A549 (cell line): ENCODE measurements around the gene LRRC71. TPM values are rescaled to one million over a fixed set of nuclear protein-coding genes. Genes with fewer than 3 reads are reported as not detected.

Experiments
- ATAC-seq, 2 experiments: fragments of 200-7000 bp in 1 of 2; fragments of >200 bp in 1 of 2; cut with Nextera tagmentation in 1 of 2; cut with Tn5 transposase in 1 of 2; 3 replicates each; pipeline versions ENCODE4 v1.8.0 to v1.9.1; 2018 to 2020; ENCODE audit warnings: mild to moderate bottlenecking in 1 of 2, moderate library complexity in 1 of 2
- CTCF ChIA-PET: fragments of 300-600 bp; sonication (Branson Sonifier 250); formaldehyde crosslinking; extraction: SDS; loops from one replicate; lab custom pipeline; 2021; ENCODE audit warnings: antibody characterized with exemption, inconsistent platforms; lab: Yijun Ruan, JAX
- POLR2A ChIA-PET: fragments of 350-600 bp; formaldehyde crosslinking; extraction: SDS; loops from one replicate; lab custom pipeline; 2021; ENCODE audit warnings: antibody characterized with exemption, inconsistent platforms; lab: Yijun Ruan, JAX
- DNase-seq, 2 experiments: peaks; one replicate each; pipeline versions ENCODE4 v3.0.0 to v3.0.0-alpha.2; 2011 to 2016; ENCODE audit warnings: low read depth in 1 of 2, low spot score in 1 of 2
- FAIRE-seq: peaks from 2 replicates; lab custom pipeline; 2011; peaks lifted over from hg19 to GRCh38; lab: Jason Lieb, UNC
- H3K27ac ChIP-seq, 2 experiments: fragments of >200 bp; sonication (Bioruptor Twin); formaldehyde crosslinking; 3 replicates each; pipeline ENCODE4 v1.5.1; 2016 to 2017
- H3K4me1 ChIP-seq: fragments of >200 bp; sonication (Bioruptor Twin); formaldehyde crosslinking; 3 replicates; pipeline ENCODE4 v1.6.1; 2016
- H3K4me2 ChIP-seq: fragments of >200 bp; sonication (Bioruptor Twin); formaldehyde crosslinking; 3 replicates; pipeline ENCODE4 v1.6.1; 2016
- H3K4me3 ChIP-seq: fragments of >200 bp; sonication (Bioruptor Twin); formaldehyde crosslinking; 3 replicates; pipeline ENCODE4 v1.5.1; 2016
- H3K9me3 ChIP-seq: fragments of >200 bp; sonication (Bioruptor Twin); formaldehyde crosslinking; 3 replicates; pipeline ENCODE4 v1.6.1; 2016
- CBX2 ChIP-seq: fragments of 200-600 bp; sonication (generic); IDR thresholded peaks from 2 replicates; pipeline ENCODE4 v1.6.1; 2016; ENCODE audit warnings: low read depth, mild to moderate bottlenecking, borderline replicate concordance
- CBX8 ChIP-seq: fragments of 200-600 bp; sonication (generic); IDR thresholded peaks from 2 replicates; pipeline ENCODE4 v1.6.1; 2016
- CHD2 ChIP-seq: fragments of 150-350 bp; IDR thresholded peaks from 2 replicates; pipeline ENCODE4 v1.6.1; 2014; ENCODE audit warnings: low read length; ENCODE audit not compliant: partially characterized antibody
- EHF ChIP-seq: fragments of 250-450 bp; sonication (Bioruptor Pico); IDR thresholded peaks from 2 replicates; pipeline ENCODE4 v1.5.0; 2020; ENCODE audit warnings: mild to moderate bottlenecking
- EHMT2 ChIP-seq: fragments of 200-600 bp; sonication (generic); IDR thresholded peaks from 2 replicates; pipeline ENCODE4 v1.6.1; 2016; ENCODE audit warnings: antibody characterized with exemption, low read depth, mild to moderate bottlenecking, moderate library complexity
- FOSB ChIP-seq: fragments of 250-450 bp; sonication (Bioruptor Pico); IDR thresholded peaks from 2 replicates; pipeline ENCODE4 v1.5.0; 2020; ENCODE audit warnings: mild to moderate bottlenecking, moderate library complexity
- FOSL2 ChIP-seq, 2 experiments: fragments of 450-650 bp in 1 of 2; fragments of >200 bp in 1 of 2; sonication (Bioruptor Twin) in 1 of 2; formaldehyde crosslinking; IDR thresholded peaks; 2 replicates each; pipeline versions ENCODE4 v1.5.0 to v1.6.1; 2016 to 2020; ENCODE audit warnings: mild to moderate bottlenecking in 1 of 2, moderate library complexity in 1 of 2
- GATA3 ChIP-seq: IDR thresholded peaks from 2 replicates; pipeline ENCODE4 v1.6.1; 2012; ENCODE audit warnings: borderline replicate concordance
- HDAC2 ChIP-seq: fragments of 200-600 bp; sonication (generic); IDR thresholded peaks from 2 replicates; pipeline ENCODE4 v1.6.1; 2016
- HEYL ChIP-seq: fragments of 250-450 bp; sonication (Bioruptor Pico); IDR thresholded peaks from 2 replicates; pipeline ENCODE4 v1.8.0; 2021; ENCODE audit warnings: mild to moderate bottlenecking, moderate library complexity
- HOXB5 ChIP-seq: fragments of 250-450 bp; sonication (Bioruptor Pico); IDR thresholded peaks from 2 replicates; pipeline ENCODE4 v1.5.0; 2020; ENCODE audit warnings: mild to moderate bottlenecking, moderate library complexity
- JUN ChIP-seq, 2 experiments: fragments of >200 bp; sonication (Bioruptor Twin); formaldehyde crosslinking; IDR thresholded peaks; 2 replicates in 1 of 2; 3 replicates in 1 of 2; pipeline ENCODE4 v1.6.1; 2016 to 2017
- KDM1A ChIP-seq: fragments of 200-600 bp; sonication (generic); IDR thresholded peaks from 2 replicates; pipeline ENCODE4 v1.6.1; 2016; ENCODE audit warnings: low read depth, mild to moderate bottlenecking
- MAZ ChIP-seq: fragments of 150-350 bp; IDR thresholded peaks from 2 replicates; pipeline ENCODE4 v1.6.1; 2014; ENCODE audit warnings: antibody characterized with exemption, low read depth, low read length, borderline replicate concordance
- MYC ChIP-seq: IDR thresholded peaks from 2 replicates; pipeline ENCODE4 v1.6.1; 2012; ENCODE audit warnings: mild to moderate bottlenecking, inconsistent platforms, low read length, improper control_type of control experiment, borderline replicate concordance
- NFE2L2 ChIP-seq: fragments of 150-350 bp; conservative IDR thresholded peaks from 2 replicates; pipeline ENCODE4 v1.6.1; 2014; ENCODE audit warnings: low read length
- POLR2A ChIP-seq: IDR thresholded peaks from 2 replicates; pipeline ENCODE4 v1.6.1; 2012; ENCODE audit warnings: mild to moderate bottlenecking, low read length
- POLR2AphosphoS2 ChIP-seq: conservative IDR thresholded peaks from 2 replicates; pipeline ENCODE4 v1.6.1; 2012; ENCODE audit warnings: low read length, improper control_type of control experiment, inconsistent platforms
- RAD21 ChIP-seq, 2 experiments: fragments of >200 bp in 1 of 2; sonication (Bioruptor Twin) in 1 of 2; formaldehyde crosslinking in 1 of 2; IDR thresholded peaks in 1 of 2; conservative IDR thresholded peaks in 1 of 2; 2 replicates in 1 of 2; 3 replicates in 1 of 2; pipeline ENCODE4 v1.6.1; 2012 to 2018; ENCODE audit warnings: inconsistent platforms in 1 of 2
- RARB ChIP-seq: fragments of 250-450 bp; sonication (Bioruptor Pico); IDR thresholded peaks from 2 replicates; pipeline ENCODE4 v1.8.0; 2021; ENCODE audit warnings: mild to moderate bottlenecking, moderate library complexity
- RCOR1 ChIP-seq: fragments of 150-350 bp; IDR thresholded peaks from 2 replicates; pipeline ENCODE4 v1.6.1; 2014; ENCODE audit warnings: antibody characterized with exemption, low read length, low read depth
- RFX5 ChIP-seq: fragments of 450-650 bp; IDR thresholded peaks from 2 replicates; pipeline ENCODE4 v1.7.1; 2014; ENCODE audit warnings: antibody characterized with exemption, mild to moderate bottlenecking, moderate library complexity
- RNF2 ChIP-seq: fragments of 200-600 bp; sonication (generic); IDR thresholded peaks from 2 replicates; pipeline ENCODE4 v1.6.1; 2016; ENCODE audit warnings: low read depth, mild to moderate bottlenecking, antibody characterized with exemption, moderate library complexity, borderline replicate concordance
- SMC3 ChIP-seq: fragments of >200 bp; sonication (Bioruptor Twin); formaldehyde crosslinking; IDR thresholded peaks from 3 replicates; pipeline ENCODE4 v1.6.1; 2018; ENCODE audit warnings: inconsistent platforms
- TFCP2L1 ChIP-seq: fragments of 250-450 bp; sonication (Bioruptor Pico); IDR thresholded peaks from 2 replicates; pipeline ENCODE4 v1.5.0; 2021; ENCODE audit warnings: mild to moderate bottlenecking
- ZC3H11A ChIP-seq: fragments of 450-650 bp; IDR thresholded peaks from 2 replicates; pipeline ENCODE4 v1.6.1; 2014; ENCODE audit warnings: antibody characterized with exemption, mild to moderate bottlenecking
- ZNF302 ChIP-seq: fragments of 250-450 bp; sonication (Bioruptor Pico); IDR thresholded peaks from 2 replicates; pipeline ENCODE4 v1.9.0; 2021; ENCODE audit warnings: inconsistent platforms, mild to moderate bottlenecking, moderate library complexity
- ZSCAN20 ChIP-seq: fragments of 250-450 bp; sonication (Bioruptor Pico); IDR thresholded peaks from 2 replicates; pipeline ENCODE4 v1.8.0; 2022; ENCODE audit warnings: mild to moderate bottlenecking, moderate library complexity
- WGBS: methylation state at CpG from one replicate; pipeline ENCODE4 v1.1.6; 2017; ENCODE audit errors: missing lambda C conversion rate; 5-methylcytosine and 5-hydroxymethylcytosine counted together
- polyA plus RNA-seq, 4 experiments: library from polyadenylated mRNA; depleted of rRNA in 3 of 4; stranded (reverse); fragments of >200 nt; fragmentation: RNase III in 1 of 4; extraction: RNeasy Plus Mini Kit Qiagen cat#74134 plus additional on column Dnase treatment in 1 of 4; gene quantifications; 2 replicates in 3 of 4; 3 replicates in 1 of 4; pipeline ENCODE4 v1.2.3, GENCODE V29; 2011 to 2017
- TF ChIP-seq, protein P1 (sequence below): fragments of >200 bp; sonication (Bioruptor Twin); formaldehyde crosslinking; IDR thresholded peaks from 2 replicates; pipeline ENCODE4 v1.6.1; 2016
- TF ChIP-seq, protein P2 (sequence below): fragments of 200-600 bp; sonication (generic); IDR thresholded peaks from 2 replicates; pipeline ENCODE4 v1.6.1; 2016; ENCODE audit warnings: antibody characterized with exemption, mild to moderate bottlenecking, moderate library complexity
- TF ChIP-seq, protein P3 (sequence below): IDR thresholded peaks from 2 replicates; pipeline ENCODE4 v1.6.1; 2012
- TF ChIP-seq, protein P4 (sequence below): IDR thresholded peaks from 2 replicates; pipeline ENCODE4 v1.6.1; 2012; ENCODE audit warnings: low read depth, borderline replicate concordance
- TF ChIP-seq, protein P5 (sequence below): IDR thresholded peaks from 2 replicates; pipeline ENCODE4 v1.6.1; 2012
- TF ChIP-seq, protein P6 (sequence below): fragments of >200 bp; sonication (Bioruptor Twin); formaldehyde crosslinking; IDR thresholded peaks from 3 replicates; pipeline ENCODE4 v1.5.1; 2016

Gene LRRC71
- polyA plus RNA-seq, 2 of the 4 experiments (the other 2 are of a cell fraction), result 0.10 TPM; not detected in 1

DNA sequence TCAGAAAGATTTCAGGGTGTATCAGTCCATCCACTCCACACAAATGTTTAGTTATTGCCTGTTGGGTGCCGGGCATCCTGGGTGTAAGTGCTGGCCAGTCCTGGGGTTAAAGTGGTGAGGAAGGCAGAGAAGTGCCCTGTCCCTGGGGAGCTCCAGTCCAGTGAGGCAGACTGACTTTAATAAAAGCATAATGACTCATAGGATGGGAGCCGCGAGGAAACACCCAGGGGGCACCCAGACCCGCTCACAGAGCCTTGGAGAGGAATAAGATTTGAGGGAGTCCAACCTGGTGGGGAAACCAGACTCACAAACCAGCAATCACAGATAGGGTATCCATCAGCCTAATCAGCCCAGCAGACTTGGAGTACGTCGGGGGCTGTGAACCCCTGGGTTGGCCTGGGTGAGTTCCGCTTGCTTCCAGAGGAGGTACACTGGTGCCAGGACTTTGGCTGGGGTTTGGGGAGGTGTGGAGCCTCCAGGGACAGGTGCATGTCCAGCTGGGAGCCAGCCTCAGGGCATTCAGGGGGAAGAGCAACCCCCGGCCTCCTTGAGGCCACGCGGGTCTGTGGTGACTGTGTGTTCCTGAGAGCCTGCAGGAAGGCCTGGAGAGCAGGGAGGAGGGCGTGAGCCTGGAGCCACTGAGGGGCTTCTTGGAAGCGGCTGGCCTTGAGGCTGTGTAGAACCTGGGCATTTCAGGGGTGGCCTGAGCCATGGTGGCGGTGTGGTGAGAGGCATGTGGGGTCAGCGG, 23.2 kb upstream of the LRRC71 start:
- POLR2A ChIA-PET, result interaction anchor here (0.8 to 1.4 kb wide), 5 partner anchors 13 to 169 kb away, joined by 3 to 4 read pairs (median 3); partner anchors contain the start of genes ISG20L2 and METTL25B
- peak overlapping the region; percentile 86 for H3K4me2 ChIP-seq
- DNase-seq, result peak; percentile 63 to 75
- peaks cover 70% of the 10 kb centered on the region for H3K4me1 ChIP-seq
- H3K4me3 ChIP-seq, result peak overlapping the region; percentile 1
- H3K9me3 ChIP-seq, result no peaks in the 10 kb centered on the region
- WGBS, result 44% methylated on average over 14 of the region's 14 CpGs
- no peak for FAIRE-seq
- CTCF ChIA-PET, result interaction anchor here (1.0 to 8.6 kb wide), 8 partner anchors 12 to 59 kb away, joined by 3 to 84 read pairs (median 11); partner anchors contain the start of genes INSRR, LRRC71 and NTRK1
- ATAC-seq, result peak; percentile 47 to 68
- peak overlapping the region; percentile 88 to 93 for H3K27ac ChIP-seq
- TF ChIP-seq RAD21 (conservative IDR thresholded peaks at IDR 0.05 in 1 of 2, IDR thresholded peaks at IDR 0.05 in 1 of 2), result no peak
- TF ChIP-seq NFE2L2, result no peak
- TF ChIP-seq RCOR1, result no peak
- TF ChIP-seq POLR2A, result no peak
- no peak for TF ChIP-seq RFX5
- TF ChIP-seq ZC3H11A, result no peak
- TF ChIP-seq SMC3, result no peak
- TF ChIP-seq, protein P1, sequence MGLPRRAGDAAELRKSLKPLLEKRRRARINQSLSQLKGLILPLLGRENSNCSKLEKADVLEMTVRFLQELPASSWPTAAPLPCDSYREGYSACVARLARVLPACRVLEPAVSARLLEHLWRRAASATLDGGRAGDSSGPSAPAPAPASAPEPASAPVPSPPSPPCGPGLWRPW, result no peak
- no peak for TF ChIP-seq CHD2
- TF ChIP-seq, protein P2, sequence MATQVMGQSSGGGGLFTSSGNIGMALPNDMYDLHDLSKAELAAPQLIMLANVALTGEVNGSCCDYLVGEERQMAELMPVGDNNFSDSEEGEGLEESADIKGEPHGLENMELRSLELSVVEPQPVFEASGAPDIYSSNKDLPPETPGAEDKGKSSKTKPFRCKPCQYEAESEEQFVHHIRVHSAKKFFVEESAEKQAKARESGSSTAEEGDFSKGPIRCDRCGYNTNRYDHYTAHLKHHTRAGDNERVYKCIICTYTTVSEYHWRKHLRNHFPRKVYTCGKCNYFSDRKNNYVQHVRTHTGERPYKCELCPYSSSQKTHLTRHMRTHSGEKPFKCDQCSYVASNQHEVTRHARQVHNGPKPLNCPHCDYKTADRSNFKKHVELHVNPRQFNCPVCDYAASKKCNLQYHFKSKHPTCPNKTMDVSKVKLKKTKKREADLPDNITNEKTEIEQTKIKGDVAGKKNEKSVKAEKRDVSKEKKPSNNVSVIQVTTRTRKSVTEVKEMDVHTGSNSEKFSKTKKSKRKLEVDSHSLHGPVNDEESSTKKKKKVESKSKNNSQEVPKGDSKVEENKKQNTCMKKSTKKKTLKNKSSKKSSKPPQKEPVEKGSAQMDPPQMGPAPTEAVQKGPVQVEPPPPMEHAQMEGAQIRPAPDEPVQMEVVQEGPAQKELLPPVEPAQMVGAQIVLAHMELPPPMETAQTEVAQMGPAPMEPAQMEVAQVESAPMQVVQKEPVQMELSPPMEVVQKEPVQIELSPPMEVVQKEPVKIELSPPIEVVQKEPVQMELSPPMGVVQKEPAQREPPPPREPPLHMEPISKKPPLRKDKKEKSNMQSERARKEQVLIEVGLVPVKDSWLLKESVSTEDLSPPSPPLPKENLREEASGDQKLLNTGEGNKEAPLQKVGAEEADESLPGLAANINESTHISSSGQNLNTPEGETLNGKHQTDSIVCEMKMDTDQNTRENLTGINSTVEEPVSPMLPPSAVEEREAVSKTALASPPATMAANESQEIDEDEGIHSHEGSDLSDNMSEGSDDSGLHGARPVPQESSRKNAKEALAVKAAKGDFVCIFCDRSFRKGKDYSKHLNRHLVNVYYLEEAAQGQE, result no peak
- no peak for TF ChIP-seq ZNF302 (CRISPR knock-in tag)
- TF ChIP-seq KDM1A, result no peak
- no peak for TF ChIP-seq ZSCAN20 (CRISPR knock-in tag)
- TF ChIP-seq MYC, result 0 out of 2 replicates have a peak, but pooled peaks have one; percentile 4
- TF ChIP-seq, protein P3, sequence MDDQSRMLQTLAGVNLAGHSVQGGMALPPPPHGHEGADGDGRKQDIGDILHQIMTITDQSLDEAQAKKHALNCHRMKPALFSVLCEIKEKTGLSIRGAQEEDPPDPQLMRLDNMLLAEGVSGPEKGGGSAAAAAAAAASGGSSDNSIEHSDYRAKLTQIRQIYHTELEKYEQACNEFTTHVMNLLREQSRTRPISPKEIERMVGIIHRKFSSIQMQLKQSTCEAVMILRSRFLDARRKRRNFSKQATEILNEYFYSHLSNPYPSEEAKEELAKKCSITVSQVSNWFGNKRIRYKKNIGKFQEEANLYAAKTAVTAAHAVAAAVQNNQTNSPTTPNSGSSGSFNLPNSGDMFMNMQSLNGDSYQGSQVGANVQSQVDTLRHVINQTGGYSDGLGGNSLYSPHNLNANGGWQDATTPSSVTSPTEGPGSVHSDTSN, result 0 out of 2 replicates have a peak, but pooled peaks have one; percentile 19
- no peak for TF ChIP-seq HOXB5 (CRISPR knock-in tag)
- TF ChIP-seq POLR2AphosphoS2, result no peak
- TF ChIP-seq, protein P4, sequence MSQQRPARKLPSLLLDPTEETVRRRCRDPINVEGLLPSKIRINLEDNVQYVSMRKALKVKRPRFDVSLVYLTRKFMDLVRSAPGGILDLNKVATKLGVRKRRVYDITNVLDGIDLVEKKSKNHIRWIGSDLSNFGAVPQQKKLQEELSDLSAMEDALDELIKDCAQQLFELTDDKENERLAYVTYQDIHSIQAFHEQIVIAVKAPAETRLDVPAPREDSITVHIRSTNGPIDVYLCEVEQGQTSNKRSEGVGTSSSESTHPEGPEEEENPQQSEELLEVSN, result peak; percentile 37; the same call in 1 of the 2 replicates
- no peak for TF ChIP-seq MAZ
- 0 out of 2 replicates have a peak, but pooled peaks have one; percentile 23 for TF ChIP-seq FOSL2 (IDR thresholded peaks at IDR 0.05)
- peak; percentile 58 for TF ChIP-seq FOSL2 (CRISPR knock-in tag; IDR thresholded peaks at IDR 0.05)
- TF ChIP-seq HDAC2, result no peak
- no peak for TF ChIP-seq GATA3
- TF ChIP-seq, protein P5, sequence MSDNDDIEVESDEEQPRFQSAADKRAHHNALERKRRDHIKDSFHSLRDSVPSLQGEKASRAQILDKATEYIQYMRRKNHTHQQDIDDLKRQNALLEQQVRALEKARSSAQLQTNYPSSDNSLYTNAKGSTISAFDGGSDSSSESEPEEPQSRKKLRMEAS, result no peak; the same call in 1 of the 2 replicates
- TF ChIP-seq CBX2, result no peak
- no peak for TF ChIP-seq HEYL
- no peak for TF ChIP-seq RNF2
- TF ChIP-seq EHMT2, result no peak
- no peak for TF ChIP-seq TFCP2L1 (CRISPR knock-in tag)
- TF ChIP-seq CBX8, result no peak
- TF ChIP-seq EHF (CRISPR knock-in tag), result no peak
- TF ChIP-seq JUN (IDR thresholded peaks at IDR 0.05), result peak in 1 of 2 experiments; percentile 33; a peak in 2 of 5 replicates
- TF ChIP-seq, protein P6, sequence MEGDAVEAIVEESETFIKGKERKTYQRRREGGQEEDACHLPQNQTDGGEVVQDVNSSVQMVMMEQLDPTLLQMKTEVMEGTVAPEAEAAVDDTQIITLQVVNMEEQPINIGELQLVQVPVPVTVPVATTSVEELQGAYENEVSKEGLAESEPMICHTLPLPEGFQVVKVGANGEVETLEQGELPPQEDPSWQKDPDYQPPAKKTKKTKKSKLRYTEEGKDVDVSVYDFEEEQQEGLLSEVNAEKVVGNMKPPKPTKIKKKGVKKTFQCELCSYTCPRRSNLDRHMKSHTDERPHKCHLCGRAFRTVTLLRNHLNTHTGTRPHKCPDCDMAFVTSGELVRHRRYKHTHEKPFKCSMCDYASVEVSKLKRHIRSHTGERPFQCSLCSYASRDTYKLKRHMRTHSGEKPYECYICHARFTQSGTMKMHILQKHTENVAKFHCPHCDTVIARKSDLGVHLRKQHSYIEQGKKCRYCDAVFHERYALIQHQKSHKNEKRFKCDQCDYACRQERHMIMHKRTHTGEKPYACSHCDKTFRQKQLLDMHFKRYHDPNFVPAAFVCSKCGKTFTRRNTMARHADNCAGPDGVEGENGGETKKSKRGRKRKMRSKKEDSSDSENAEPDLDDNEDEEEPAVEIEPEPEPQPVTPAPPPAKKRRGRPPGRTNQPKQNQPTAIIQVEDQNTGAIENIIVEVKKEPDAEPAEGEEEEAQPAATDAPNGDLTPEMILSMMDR, result no peak
- TF ChIP-seq RARB (CRISPR knock-in tag), result no peak
- TF ChIP-seq FOSB (CRISPR knock-in tag), result no peak
